IPS-18c (cell line): Measurements from ENCODE around the gene RMND1.
A peak's percentile ranks its signal among the peaks of the same experiment; 100 is the strongest.
"Not testable (repeated sequence)": the region's sequence is repeated elsewhere in the genome, so short reads cannot be mapped to it uniquely, and the experiment has no call there.

ENCODE experiments used
- H3K4me3 ChIP-seq: 2 replicates; pipeline ENCODE4 v1.7.0; 2013; ENCODE audit warnings: low read depth, mild to moderate bottlenecking, low read length, moderate library complexity; ENCODE audit not compliant: insufficient read depth
- H3K9me3 ChIP-seq: one replicate; pipeline ENCODE4 v1.6.1; 2013; ENCODE audit warnings: mild to moderate bottlenecking, low read length, moderate library complexity; ENCODE audit not compliant: control insufficient read depth, insufficient read depth

The RMND1 gene

GRCh38 chr6:151464702-151465101 is 12.8 kb upstream of the RMND1 start:
- no peaks in the 10 kb centered on the region for H3K9me3 ChIP-seq
- H3K4me3 ChIP-seq, result no peak overlapping the region

GRCh38 chr6:151461673-151462072 is 9.7 kb upstream of the RMND1 start:
- no peaks in the 10 kb centered on the region for H3K9me3 ChIP-seq
- H3K4me3 ChIP-seq, result no peak overlapping the region

- not testable (repeated sequence) for H3K4me3 ChIP-seq, H3K9me3 ChIP-seq
Observed at GRCh38 chr6:151455751-151456398, 3.9 kb upstream of the RMND1 start.

DNA sequence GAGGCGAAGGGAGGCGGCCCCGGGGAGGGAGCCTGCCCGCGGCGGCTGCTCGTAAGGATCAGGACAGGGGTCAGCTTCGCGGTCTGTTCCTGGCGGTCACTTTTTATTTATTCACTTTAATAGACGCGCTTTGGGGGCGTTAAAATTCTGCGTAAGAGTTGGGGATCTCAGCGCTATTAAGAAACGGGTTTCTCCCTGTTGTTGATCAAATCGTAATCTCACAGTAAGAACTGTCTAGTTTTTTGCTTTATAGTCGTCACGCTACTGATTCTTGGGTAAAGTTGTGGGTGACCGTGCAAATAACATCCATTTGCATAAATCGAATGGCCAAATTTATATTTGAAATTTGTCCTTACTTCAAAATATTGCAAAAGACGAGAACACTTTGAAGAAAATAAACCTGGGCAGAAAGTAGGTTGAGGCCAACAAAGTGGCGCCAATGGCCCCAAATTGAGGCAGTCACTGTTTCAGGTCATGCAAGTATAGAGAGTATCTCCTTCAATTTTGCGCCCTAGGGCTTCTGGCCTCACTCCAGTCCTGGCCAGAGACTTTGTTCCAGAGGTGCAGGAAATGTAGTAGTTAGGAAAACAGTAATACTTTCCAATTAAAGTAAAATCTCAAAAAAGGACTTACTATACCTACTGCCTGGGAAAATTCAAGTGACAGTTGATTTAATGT is 963 bp upstream of the RMND1 start:
- H3K4me3 ChIP-seq, result peak overlapping the region; percentile 66
- no peaks in the 10 kb centered on the region for H3K9me3 ChIP-seq

DNA sequence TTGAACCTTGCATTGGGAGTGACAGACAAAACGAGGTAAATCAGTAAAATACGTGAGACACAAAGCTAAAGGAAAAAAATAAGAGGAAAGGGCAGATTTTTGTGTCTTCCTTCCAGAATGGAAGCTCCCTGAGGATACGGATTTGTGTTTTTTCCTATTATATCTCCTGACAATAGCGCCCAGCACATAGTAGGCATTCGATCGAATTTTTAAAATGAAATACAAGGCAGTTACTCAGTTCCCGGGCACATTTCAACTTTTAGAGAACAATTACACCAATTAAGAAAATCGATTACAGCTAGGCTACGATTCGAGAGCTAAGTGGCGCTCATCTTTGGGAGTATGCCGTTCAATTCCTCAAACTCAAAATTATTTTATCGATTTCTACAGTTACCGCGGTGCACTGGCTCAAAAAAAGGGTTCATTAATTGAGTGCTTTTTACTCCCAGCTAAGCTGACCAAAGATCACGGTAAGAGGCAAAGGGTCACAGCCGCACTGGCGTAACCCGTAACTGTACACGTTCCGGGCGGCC is 443 bp downstream of the RMND1 start:
- peak overlapping the region; percentile 90 for H3K4me3 ChIP-seq

GRCh38 chr6:151450928-151451327 is 998 bp downstream of the RMND1 start:
- peak overlapping the region; percentile 90; the same call in 1 of the 2 replicates for H3K4me3 ChIP-seq
- not testable (repeated sequence) for H3K9me3 ChIP-seq

More for the DNA sequence above, 443 bp downstream of the RMND1 start:
- no peaks in the 10 kb centered on the region for H3K9me3 ChIP-seq

- Histone ChIP-seq H3K9me3 (no peaks in the 10 kb centered on the region), H3K4me3 (no peak overlapping the region)
Observed at GRCh38 chr6:151448623-151449022, 3.3 kb downstream of the RMND1 start.

DNA sequence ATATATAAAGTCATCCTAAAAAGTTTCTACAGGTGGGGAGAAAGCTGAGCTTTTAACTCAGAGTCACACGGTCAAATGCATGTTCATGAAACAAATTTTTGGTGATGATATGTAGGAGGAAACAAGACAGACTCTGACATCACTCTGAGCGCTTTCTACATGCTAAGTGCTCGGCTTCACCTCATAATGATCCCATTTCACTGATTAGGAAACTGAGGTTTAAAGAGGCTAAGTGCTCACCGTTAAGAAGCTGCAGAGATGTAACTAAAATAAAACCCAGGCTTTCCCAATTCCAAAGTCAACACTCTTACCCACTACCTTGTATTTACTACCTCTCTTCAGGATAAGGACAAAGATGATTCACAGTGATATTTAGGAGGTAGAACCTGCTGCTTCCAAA is 4.7 kb downstream of the RMND1 start:
- H3K9me3 ChIP-seq, result no peaks in the 10 kb centered on the region
- H3K4me3 ChIP-seq, result no peak overlapping the region

DNA sequence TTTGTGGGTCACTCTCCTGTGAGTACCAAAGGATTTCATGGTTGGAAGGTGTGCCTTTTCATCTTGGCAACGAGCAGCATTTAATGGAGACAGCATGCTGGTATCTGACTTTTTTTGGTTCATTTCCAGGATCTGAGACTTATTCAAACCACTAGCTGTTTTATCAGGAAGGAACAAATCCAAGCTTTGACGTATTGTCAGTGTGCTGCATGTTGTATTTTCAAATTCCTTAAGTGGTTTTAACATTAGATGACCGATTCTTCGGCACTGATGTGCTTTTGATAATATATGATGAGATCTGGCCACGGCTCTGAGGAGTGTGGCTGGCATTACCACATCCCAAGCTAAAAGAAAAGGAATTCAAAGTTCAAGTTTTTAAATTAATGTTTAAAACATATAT is 6.4 kb downstream of the RMND1 start:
- H3K4me3 ChIP-seq, result no peak overlapping the region
- H3K9me3 ChIP-seq, result no peaks in the 10 kb centered on the region

DNA sequence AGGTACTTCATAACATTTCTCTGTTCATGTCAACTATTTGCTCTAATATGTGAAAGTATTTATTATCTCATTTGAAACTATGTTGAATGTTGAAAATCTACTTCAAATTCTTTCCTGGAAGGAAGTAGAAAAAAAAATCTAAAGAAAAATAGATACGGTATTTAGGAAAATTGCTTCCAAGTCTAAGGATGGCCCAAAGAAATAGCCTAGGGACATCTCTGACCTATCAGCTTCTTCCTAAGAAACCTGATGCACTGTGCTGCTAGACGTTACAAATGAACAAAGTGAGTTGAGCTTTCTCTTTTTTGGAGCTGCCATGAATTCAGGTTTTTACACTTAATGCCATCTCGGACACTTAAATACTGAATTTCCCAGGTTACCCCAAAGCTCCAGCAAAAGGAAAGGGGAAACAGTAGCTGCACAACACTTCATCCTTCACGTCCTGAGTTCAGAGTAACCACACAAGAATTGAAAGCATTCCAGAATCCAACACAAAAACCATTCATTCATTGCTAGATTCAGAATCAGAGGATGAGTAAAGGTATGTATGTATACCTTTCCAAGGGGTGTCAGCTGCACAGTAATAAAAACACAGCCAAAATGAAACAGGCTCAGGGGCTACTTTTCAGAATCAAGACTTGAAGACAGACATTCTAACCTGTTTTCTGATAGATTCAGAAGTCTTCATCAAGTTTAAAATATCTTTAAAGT is 7.9 kb downstream of the RMND1 start:
- Histone ChIP-seq H3K9me3 (no peaks in the 10 kb centered on the region), H3K4me3 (no peak overlapping the region)

DNA sequence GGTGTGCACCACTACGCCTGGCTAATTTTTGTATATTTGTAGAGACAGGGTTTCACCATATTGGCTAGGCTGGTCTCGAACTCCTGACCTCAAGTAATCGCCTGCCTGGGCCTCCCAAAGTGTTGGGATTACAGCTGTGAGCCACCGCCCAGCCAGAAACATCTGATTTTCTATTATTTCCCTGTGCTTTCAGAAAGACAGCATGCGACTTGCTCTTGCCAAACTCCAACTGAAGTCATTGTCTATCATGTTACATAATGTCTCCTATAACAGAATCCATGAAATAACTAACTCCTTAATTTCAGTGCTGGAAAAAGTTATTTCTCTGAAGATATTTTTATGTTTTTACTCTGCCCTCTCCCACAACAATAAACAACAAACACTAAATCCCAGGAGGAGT is 8.5 kb downstream of the RMND1 start:
- no peaks in the 10 kb centered on the region for H3K9me3 ChIP-seq
- H3K4me3 ChIP-seq, result no peak overlapping the region

DNA sequence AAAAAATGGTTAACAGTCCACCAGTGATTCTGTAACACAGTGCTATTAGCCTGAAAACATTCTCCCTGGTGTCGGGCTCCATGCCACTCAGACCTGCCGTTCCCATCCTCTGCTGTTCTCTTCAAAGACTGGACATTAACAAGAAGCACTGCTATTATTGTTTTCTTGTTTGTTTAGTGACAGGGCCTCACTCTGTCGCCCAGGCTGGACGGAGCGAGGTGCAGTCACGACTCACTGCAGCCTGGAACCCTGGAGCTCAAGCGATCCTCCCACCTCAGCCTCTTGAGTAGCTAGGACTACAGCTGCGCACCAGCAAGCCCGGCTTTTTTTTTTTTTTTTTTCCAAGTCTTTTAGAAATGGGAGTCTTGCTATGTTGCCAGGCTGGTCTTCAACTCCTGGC is 9.6 kb downstream of the RMND1 start:
- Histone ChIP-seq H3K9me3 (no peaks in the 10 kb centered on the region), H3K4me3 (no peak overlapping the region)

DNA sequence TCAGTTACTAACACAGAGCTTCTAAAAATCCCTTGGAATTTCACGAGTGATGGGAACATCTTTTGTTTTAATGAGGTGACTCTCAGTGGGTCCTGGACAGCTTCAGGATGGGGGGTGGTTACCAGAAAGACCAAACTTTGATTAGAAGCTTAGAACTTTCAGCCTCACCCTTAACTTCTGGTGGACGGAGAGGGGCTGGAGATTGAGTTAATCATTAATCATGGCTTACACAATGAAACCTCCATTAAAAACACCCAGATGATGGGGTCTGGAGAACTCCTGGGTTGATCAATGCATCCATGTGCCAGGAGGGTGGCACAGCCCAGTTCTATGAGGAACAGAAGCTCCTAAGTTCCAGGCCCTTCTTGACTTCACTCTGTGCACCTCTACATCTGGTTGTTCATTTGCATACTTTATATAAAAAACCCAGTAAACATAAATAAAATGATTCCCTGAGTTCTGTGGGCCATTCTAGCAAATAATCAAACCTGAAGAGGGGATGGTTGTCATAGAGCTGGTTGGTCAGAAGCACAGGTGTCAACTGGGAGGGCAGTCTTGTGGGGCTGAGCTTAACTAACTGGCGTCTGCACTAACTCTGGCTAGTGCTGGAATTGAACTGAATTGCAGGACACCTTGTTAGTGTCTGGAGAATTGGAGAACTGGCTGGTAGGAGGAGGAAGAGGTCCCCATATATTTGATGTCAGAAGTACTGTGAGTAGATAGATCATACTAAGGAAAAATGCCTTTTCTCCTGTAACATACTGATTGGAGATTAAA is 10.3 kb downstream of the RMND1 start:
- no peak overlapping the region for H3K4me3 ChIP-seq
- no peaks in the 10 kb centered on the region for H3K9me3 ChIP-seq

GRCh38 chr6:151440930-151441329 is 11.0 kb downstream of the RMND1 start:
- H3K4me3 ChIP-seq, result no peak overlapping the region
- no peaks in the 10 kb centered on the region for H3K9me3 ChIP-seq

- Histone ChIP-seq H3K4me3 (no peak overlapping the region), H3K9me3 (no peaks in the 10 kb centered on the region)
Observed at GRCh38 chr6:151440498-151440897, 11.4 kb downstream of the RMND1 start.

GRCh38 chr6:151437401-151437800 is 14.5 kb downstream of the RMND1 start:
- no peaks in the 10 kb centered on the region for H3K9me3 ChIP-seq
- no peak overlapping the region for H3K4me3 ChIP-seq

- Histone ChIP-seq H3K4me3 (no peak overlapping the region), H3K9me3 (no peaks in the 10 kb centered on the region)
Observed at GRCh38 chr6:151436802-151437201, 15.1 kb downstream of the RMND1 start.
